Jurkat, Clone E6-1 (cell line): ENCODE measurements around the gene TPRG1L.

Experiments
- DNase-seq: peaks from one replicate; pipeline ENCODE4 v3.0.0-alpha.2; 2011; ENCODE audit warnings: low read depth, low spot score
- H3K4me3 ChIP-seq: 2 replicates; pipeline ENCODE4 v1.5.1; 2011; ENCODE audit warnings: mild to moderate bottlenecking, low read length, control low read depth, moderate library complexity

The TPRG1L gene

DNA sequence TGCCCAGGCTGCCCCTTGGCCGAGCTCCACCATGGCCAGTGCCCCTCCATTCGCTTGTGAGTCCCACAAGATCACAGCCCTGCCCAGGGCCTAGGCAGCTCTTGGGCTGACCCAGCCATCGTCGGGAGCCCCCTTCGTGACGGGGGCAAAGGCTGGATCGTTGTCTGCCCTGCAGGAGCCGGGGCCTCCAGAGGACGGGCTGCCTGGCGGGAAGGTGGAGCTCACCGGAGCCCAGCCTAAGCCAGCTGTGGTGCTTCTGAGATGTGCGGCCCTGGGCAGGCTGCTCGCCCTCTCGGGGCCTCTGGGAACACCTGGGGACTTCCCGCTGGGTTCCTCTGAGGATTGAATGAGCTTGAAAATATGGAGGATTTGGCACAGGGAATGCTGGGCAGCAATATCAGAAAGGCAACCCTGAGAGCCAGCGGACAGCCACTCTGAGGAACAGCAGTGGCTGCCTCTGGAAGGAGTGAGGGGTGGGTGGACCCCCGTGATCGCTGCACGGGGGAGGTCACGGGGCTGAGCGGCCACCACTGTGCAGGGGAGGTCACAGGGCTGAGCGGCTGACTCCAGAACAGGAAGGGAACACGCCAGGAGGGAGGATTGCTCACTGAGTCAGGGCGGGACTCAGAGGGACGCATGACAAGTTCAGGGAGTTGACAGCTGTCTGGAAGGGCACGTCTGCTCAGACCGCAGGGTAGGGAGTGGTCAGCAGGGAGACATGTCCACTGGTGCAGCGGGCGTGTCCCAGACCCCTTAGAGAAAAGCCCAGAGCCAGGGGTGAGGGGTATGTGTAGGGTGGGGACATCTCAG is 46.8 kb downstream of the TPRG1L start:
- no peak overlapping the region for H3K4me3 ChIP-seq
- DNase-seq, result no peak

GRCh38 chr1:3672231-3672970 is 47.6 kb downstream of the TPRG1L start:
- DNase-seq, result no peak
- H3K4me3 ChIP-seq, result no peak overlapping the region

DNA sequence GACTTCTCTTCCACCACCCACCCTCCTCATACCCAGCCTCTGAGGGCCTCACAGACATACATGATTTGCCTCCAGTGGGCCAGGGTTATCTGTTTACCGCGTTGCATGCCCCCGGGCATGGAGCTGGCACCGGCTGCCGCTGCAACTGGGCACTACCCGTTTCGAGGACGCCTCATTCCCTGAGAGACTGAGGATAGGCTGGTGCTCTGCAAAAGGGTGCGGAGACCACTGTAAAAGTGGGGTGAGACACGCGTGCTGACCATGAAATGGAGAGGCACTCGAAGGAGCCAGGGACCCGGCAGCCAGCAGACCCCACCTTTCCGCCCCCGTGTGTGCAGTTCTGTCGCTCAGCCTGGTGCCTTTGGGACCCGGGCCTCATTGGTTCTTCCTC is 48.2 kb downstream of the TPRG1L start:
- DNase-seq, result no peak
- no peak overlapping the region for H3K4me3 ChIP-seq

GRCh38 chr1:3673381-3674099 is 48.7 kb downstream of the TPRG1L start:
- DNase-seq, result no peak
- no peak overlapping the region for H3K4me3 ChIP-seq

DNA sequence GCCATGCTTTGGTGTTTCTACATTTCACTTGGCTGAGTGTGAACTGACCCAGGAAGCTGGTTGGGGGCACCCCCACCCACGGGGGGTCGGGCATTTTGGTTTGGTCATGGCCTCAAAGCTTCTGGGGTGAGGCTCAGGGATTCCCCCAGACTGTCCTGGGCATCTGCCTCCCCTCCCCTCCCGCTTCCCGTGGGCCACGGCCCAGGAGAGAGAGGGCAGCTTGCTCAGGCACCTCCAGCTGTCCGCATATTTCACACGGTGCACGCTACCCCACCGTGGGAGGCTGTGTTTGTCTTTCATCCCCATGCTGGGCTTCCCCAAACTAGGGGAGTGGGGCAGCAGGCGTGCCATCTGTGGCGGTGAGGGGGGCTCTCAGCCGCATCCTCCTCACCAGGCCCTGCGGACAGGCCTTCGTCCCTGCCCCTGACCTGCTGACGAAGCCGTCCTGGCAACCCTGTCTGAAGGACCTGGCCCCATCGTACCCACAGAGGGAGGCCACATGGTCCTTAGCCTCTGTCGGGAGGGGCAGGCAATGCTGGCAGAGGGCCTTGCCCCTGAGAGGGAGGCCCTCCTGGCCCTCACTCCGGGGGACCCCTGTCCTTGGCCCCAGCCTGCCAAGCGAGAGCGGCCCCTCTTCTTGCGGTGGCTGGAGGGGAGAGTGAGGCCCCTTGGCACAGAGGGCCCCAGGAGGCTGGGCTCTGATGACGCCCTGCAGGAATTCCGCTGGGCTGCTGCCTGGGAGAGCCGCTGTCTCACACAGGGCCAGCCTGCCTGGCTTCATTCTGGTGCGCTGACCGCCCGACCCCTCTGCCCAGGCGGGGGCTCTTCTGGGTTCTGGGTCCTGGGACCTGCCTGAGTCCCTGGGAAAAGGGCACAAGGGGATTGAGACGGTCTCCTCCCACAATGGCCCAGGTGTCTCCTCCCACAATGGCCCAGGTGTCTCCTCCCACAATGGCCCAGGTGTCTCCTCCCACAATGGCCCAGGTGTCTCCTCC is 49.6 kb downstream of the TPRG1L start:
- H3K4me3 ChIP-seq, result no peak overlapping the region
- no peak for DNase-seq

DNA sequence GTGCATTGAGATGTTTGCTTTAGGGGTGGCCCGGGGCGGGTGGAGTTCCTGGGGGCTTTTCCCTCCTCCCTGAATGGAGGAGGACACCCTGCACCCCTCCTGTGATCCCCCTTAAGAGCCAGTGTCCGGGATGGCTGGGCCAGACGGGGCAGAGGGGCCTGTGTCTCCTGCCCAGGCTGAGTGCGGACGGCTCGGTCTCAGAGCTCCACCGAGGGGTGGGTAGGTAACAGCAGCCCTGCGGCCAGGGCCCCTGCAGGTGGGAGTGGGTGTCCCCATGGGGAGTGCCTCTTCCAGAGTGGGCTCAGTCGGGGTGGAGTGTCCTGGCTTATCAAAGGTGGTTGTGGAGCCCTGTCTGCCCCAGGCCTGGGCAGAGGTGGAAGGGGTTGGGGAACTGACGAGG is 50.6 kb downstream of the TPRG1L start:
- H3K4me3 ChIP-seq, result no peak overlapping the region
- DNase-seq, result no peak

DNA sequence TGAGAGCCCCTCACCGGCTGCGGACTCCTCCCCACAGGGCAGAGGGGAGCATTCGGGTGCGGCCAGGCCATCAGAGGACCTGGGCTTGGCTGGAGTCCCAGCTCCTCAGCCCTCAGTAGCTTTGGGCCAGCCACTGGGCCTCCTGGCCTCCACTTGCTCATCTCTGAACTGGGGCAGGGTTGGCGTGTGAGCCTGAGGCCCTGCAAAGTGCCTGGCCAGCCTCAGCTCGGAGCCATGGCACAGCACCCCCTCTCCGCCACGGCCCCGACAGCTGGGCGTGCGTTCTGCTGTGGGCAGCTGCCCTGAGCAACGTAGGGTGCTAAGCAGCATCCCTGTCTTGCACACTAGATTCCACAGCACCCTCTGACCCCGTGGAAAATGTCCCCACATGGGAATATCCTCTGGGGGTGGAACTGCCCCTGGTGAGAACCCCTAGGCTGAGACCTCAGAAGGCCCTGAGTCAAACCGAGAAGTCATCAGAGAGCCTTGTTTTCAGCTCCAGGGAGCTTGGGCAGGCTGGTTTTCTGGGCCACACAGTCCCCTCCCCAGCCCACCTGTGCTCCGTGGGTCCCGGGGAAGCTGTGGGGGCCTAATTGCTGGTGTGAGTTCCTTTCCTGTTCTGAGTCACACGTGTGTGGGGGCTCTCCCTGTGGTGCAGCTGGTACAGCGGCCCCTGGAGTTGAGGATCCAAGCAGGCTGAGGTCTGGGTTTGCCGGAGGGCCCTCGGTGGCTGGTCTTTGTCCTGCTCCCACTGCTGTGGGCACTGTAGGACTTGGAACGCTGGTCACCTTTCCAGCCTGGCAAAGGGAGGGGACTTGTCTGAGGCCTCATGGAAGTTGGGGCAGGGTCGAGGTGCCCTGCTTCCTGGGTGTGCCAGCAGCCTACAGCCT is 52.0 kb downstream of the TPRG1L start:
- H3K4me3 ChIP-seq, result no peak overlapping the region
- no peak for DNase-seq

DNA sequence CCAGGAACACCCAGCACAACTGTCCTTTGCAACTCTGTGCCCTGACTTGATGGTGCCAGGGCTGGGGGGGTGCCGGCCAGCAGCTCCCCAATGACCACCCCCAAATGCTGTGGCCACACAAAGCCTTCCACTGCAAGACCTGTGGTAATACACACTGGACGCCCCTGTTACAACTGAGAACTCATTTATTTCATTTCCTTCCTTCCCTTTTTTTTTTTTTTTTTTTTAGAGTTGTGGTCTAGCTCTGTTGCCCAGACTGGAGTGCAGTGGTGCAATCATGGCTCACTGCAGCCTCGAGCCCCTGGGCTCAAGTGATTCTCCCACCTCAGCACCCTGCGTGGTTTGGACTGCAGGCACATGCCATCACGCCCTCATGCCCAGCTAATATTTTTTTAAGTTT is 52.7 kb downstream of the TPRG1L start:
- DNase-seq, result no peak
- H3K4me3 ChIP-seq, result no peak overlapping the region

DNA sequence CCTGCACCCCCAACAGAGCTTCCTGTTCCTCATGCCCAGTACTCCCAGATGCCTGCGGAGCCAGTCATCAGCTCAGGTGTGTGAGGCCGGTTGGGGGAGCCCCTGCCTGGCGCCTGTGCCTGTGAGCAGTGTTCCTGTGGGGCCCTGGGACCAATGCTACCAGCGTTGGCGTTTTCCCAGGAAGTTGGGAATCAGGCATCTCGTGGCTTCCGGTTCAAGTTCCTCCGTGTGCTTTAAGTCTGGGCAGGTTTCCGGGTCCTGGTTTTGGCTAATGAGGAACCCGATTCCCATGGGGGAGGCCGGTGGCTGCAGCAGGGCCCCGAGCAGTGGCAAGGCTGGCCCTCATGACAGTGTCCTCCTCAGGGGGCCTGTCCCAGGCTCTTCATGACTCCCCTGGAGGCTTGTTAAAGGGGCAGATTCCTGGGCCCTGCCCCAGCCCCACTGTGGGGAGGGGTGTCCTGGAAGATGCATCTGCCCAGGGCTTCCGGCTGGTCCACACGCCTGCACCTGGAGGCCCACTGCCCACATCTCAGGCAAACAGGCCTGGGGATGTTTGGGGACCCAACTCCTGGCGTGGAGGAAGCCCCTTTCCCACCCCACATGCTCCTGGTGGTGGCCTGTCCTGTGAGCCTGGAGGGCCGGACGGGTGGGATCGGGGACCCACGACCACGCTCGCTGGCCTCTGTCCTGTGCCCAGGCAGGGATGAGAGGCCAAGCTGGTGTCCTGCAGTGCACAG is 53.7 kb downstream of the TPRG1L start:
- no peak for DNase-seq
- no peak overlapping the region for H3K4me3 ChIP-seq

GRCh38 chr1:3679098-3679555 is 54.3 kb downstream of the TPRG1L start:
- no peak for DNase-seq
- no peak overlapping the region for H3K4me3 ChIP-seq
